GM21390 (cell line): ENCODE measurements around the gene IDH3A.

Experiments
- ATAC-seq: cut with Tn5 transposase; IDR thresholded peaks from one replicate; pipeline ENCODE4 v1.9.1; 2021; ENCODE audit not compliant: unreplicated experiment

The IDH3A gene

DNA sequence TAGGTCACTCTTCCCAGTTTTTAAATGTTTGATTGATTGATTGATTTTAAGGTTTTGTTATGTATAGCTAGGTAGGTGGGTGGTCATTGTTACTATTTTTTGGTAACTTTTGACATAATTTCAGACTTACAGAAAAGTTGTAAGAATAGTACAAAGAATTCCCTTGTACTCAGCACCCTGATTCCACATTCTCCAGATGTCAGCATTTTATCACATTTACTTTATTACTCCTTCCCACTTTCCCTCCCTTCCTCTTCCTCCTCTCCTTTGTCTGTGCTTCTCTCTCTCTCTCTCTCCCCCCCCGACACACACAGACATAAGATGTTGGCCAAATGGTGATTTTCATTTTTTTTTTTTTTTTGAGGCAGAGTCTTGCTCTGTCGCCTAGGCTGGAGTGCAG, 14.8 kb downstream of the IDH3A start:
- ATAC-seq = no peak

- ATAC-seq = peak; percentile 74
Observed at GRCh38 chr15:78167227-78167888, 18.2 kb downstream of the IDH3A start.

- no peak for ATAC-seq
Observed at GRCh38 chr15:78168608-78169007, 19.4 kb downstream of the IDH3A start.

- peak; percentile 77 for ATAC-seq
Observed at GRCh38 chr15:78170848-78171773, 21.9 kb downstream of the IDH3A start.

GRCh38 chr15:78171864-78172472, 22.8 kb downstream of the IDH3A start:
- no peak for ATAC-seq

DNA sequence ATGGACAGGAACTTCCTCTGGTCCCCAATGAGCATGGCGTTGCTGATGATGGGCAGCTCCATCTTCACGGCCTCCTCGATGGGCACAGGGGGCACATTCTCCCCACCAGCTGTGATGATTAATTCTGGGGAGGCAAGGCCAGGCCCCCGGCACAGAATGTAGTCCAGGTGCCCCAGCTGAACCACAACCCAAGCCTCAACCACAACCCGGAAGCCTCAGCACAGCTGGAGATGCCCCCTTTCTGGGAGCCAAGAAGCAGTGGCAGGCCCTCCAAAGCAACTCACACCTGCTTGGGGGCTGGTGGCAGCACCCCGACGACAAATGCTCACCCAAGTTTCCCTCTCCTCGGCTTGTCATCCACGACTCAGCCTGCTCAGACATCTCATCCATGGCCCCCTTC, 25.2 kb downstream of the IDH3A start:
- ATAC-seq = no peak

DNA sequence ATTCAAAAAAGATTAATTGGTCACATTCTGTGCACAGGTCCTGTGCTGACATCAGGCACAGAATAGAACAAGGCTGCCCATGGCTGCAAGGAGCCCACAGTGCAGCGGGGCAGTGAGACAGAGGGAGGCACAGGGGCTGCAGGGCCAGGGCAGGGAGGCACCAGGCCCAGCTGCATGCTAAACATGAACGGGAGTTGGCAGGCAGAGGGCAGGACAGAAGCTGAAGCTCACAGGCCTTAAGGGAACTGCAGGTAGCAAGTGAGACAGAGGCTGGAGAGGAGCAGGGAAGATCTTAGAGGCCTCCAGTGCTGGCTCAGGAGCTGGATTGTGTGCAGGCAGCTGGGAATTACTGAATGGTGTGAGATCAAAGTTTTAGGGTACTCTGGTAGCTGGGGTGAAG, 26.2 kb downstream of the IDH3A start:
- no peak for ATAC-seq

DNA sequence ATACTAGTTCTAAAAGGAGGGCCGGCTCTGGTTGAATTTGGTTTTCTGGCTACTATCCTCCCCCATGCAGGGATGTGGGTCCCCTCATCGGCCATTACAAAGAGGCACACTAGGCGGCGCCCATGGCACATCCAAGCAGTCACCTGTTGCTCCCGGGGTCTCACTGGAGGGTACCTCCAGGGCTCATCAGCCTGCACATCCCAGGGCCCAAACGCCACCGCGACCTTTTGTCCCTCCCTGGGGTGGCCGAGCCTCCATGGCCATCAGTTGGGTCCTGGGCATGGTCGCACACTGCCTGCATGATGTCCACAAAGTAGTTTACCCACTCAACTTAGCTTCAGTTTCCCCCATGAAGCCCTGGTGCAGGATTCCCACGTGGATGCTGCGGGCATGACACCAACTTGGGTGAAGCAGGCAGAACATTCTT, 28.3 kb downstream of the IDH3A start:
- no peak for ATAC-seq

GRCh38 chr15:78178064-78178463, 28.9 kb downstream of the IDH3A start:
- no peak for ATAC-seq

DNA sequence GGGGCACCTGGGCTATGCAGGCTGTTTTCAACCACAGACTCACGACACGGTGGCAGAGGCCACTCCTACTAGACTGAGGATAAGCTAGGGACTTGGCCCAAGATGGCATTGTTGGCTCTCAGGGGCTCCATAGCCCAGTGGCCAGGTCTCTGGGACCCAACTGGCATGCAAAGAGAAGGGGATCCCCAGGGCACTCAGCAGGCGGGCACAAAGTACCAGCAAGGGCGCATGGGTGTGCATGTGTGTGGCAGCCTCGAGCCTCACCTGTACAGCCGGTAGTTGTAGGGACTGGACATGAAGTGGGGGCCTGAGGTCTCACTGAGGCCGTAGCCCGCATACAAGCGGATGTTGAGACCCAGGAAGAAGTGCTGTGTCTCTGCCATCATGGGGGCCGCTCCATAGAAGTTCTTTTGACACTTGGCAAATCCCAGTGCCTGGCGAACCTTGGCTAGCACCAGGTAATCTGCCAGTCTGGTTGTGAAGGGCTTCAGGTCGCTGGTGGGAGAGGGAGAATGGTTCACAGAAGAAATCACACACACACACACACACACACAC, 30.2 kb downstream of the IDH3A start:
- no peak for ATAC-seq

GRCh38 chr15:78179906-78180305, 30.7 kb downstream of the IDH3A start:
- no peak for ATAC-seq

DNA sequence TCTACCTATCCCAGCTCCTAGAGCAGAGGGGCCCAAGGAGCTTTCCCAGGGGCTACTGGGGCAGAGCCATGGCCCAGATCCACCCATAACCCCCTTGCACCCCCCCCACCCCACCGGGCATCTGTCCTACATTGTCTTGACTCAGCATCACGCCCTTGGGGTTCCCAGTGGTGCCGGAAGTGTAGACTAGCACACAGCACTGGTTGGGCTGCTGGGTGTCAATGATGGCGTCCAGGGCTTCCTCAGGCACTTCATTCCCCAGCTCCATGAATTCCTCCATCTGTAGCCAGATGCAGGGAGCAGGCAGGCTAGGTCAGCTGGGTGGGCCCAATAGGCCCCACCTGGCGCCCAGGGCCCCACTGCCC, 33.2 kb downstream of the IDH3A start:
- ATAC-seq = no peak

- no peak for ATAC-seq
Observed at GRCh38 chr15:78182821-78183220, 33.7 kb downstream of the IDH3A start.

DNA sequence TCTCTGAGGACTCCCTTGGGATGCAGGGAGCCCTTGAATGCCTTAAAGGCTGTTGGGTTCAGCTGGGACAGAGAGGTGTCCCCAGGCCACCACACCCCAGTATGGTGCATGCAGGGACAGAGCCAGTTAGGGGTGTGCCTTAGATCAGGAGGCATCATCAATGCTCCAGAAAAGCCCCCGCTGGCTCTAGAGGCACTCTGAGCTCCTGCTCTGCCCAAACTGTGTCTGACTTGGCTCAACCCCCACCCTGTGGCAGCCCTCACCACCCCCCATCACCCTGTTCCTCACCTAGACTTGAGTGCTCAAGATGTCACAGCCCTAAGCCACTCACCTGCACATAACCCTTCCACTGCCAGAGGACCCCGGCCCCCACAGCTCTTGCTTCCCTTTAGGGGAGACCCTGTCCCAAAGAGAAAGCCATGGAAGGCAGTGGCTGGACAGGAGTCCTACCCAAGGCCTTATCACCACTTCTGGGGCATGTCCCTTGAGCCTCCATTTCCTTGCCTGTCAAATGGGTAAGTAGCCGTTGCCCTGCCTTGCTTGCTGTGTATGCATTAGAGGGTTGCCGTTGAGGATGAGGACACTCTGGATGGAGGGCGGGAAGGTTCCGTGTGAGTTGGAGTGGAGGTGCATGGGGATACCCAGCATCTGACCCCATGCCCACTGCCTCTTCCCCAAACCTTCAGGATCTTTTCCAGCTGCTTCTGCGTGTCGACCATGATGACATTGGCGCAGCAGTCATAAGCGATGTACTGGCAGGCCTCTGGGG, 43.8 kb downstream of the IDH3A start:
- no peak for ATAC-seq

DNA sequence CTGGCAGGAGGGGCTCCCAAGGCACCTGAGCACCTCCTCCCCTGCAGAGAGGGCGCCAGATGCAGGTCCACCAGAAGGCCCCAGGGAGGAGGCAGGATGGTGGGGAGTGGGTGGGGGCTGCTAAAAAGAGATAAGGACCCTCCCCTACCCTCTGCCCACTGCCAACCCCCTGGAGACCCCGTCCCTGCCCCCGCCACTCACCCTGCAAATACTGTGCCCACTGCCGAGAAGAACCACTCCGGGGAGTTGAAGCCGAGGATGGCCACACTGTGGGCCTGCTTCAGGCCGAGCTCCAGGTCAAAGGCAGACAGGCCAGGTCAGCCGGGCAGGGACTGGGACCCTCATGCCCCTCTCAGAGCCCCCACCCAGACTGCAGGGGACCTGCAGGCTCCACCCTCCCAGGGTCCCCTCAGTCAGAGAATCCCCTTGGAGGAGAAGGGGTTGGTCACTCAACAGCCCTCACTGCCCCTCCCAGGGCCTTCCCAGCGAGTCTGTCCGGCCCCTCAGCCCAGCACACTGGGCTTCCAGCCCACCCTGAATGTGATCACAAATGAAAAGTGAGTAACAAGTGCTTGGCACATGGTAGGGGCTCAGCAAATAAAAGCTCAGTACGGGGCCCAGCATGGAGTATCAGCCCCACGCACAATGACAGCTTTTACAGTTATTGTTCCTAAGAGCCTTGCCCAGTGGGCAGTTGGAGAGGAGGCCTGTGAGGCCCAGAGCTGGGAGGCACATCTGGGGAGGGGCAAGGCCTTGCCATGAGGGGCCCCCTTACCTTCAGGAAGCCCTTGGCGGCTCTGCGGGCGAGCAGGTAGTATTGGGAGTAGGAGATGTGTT, 44.8 kb downstream of the IDH3A start:
- no peak for ATAC-seq

DNA sequence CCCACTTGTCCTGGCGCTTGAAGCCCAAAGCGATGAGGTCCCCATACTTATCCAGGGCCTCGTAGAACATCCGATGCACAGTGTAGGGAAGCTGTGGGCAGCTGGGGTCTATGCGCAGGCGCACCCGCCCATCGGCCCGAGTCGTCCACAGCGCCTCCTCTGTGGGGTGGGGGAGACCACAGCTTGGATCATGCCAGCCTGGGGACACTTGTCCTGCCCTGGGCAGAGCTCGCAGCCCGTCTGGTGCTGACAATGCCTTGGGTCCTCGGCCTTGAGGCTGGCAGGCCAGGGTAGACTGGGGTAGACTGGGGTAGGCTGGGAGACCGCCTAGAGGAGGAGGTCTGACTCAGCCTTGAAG, 45.4 kb downstream of the IDH3A start:
- no peak for ATAC-seq

DNA sequence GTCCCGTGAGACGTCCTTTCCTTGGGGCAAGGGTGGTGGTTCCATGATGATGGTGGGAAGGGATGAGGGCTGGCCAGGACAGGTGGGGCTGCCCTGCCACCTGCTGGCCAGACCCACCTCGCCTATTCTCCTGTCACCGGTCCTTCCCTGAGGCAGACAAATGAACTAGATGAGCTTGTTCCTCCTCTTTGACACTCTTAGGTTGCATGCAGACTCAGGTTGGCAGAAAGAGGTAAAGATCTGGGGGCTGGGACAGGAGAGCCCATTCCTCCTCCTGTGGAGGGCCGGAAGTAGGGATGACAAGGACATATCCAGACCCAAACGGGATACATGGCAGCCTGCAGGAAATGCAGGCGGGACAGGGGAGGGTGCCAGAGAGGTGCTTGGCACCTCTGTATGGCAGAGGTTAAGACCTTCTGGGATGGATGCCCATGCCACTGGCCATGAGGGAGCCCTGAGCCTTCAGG, 46.6 kb downstream of the IDH3A start:
- no peak for ATAC-seq

GRCh38 chr15:78197632-78198031, 48.5 kb downstream of the IDH3A start:
- no peak for ATAC-seq

- no peak for ATAC-seq
Observed at GRCh38 chr15:78200276-78200930, 51.2 kb downstream of the IDH3A start.
